NCI-H2196 treated with DMSO at 0.1 percent for 48 hours (cell line): ENCODE data around the gene TFB1M.

Experiments
- DNase-seq: peaks from one replicate; lab custom pipeline; 2025; ENCODE audit not compliant: unreplicated experiment; lab: John Stamatoyannopoulos, UW

Gene TFB1M

GRCh38 chr6:155265843-155266535 lies 48.3 kb downstream of the TFB1M start:
- DNase-seq, result no peak

DNA sequence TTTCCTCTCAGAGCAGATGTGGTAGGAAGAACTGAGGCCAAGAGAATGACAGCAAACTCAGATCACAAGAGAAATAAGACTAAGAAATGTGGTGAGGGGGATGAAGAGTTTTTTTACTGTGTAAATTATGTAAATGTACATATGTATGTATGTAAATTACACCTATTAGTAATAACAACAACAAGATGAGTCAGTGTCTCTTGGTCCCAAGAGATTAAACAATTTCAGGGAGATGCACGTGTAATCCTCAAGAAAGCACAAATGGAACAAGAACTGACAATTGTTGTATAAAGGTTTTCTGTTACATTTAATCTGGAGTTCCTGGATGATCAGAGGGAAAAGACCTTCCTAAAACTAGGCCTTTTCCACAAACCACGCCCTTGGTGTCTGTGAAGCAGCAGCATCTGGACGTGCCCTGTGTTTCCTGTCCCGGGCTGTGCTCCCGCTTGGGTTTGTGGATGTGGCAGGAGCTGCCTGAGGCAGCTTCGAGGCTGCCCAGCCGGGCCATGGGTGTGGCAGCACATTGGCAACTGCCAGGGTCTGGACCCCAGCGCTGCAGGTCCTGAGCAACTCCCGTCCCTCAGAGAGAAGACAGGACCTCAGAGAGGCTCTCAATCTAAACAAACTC lies 49.5 kb downstream of the TFB1M start:
- DNase-seq, result no peak

DNA sequence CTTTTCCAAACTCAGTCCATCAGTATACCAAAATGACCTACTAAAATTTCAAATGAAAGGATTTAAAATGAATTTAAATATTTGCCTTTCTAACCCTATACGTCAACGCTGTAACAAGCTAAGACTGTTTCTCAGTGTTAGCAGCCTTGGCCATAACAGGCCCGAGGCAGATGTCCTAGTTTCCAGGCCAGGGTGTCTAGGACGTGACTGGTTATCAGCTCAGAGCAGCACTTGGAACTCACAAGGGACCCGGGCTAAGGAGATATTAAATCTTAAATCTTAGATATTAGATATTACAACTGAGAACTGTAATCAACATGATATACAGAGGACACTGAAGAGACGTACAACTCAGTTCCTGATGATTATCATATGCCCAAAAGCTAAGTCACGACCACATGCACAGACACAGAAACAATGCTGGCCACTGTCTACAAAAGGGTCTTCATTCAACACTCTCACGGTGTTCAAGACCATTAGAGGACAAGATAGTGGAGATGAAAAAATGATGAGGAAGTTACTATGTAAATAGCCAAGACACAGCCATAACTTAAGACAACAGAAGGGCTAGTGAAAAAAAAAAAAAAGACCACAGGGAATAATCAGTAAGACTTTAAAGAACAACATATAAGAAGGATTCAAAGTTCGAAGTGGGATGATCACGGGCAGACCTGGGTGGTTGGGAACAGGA lies 50.8 kb downstream of the TFB1M start, which contains the start of gene CLDN20:
CLDN20 (plus strand) TSS at position 641 of the 691 bp plus-strand sequence. CDS start 11,707 bp downstream, outside the sequence.
- no peak for DNase-seq

DNA sequence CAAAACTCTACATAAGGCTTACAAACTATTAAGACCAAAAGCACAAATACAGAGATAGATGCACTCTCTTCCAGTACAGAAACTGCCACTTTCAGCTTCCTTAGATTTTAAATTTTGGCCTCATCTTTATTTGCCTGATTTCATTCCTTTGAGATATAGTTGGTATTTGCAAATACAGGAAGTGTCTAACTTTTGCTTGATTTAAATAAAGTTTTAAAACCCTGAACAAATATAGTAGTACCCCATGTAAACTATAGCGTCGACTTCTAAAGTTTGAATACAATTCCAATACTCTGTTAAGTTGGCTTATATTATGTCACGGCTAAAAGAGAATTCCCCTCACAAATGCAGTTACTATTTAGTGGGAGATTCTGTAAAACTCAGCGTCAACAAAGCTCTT lies 51.6 kb downstream of the TFB1M start:
- DNase-seq, result no peak

GRCh38 chr6:155261111-155261900 lies 53.0 kb downstream of the TFB1M start:
- DNase-seq, result no peak

DNA sequence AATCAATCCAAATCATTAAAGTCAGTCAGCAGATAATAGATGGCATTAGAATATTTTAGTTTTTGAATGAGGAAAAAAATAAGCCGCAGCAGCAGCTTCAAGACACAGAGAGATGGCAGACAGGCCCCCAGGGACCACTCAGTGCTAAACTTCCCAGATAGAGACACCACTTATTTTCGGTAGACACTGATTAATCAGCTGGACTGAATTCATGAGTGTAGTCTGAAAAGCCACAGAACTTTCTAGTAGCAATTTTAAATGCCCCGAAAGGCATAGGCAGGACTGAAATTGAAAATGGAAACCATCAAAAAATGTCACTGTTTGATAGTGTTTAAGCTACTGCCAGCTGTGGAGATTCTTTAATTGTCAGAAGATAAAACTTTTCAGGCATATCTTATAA lies 53.6 kb downstream of the TFB1M start:
- no peak for DNase-seq

GRCh38 chr6:155259897-155260296 lies 54.4 kb downstream of the TFB1M start:
- no peak for DNase-seq

DNA sequence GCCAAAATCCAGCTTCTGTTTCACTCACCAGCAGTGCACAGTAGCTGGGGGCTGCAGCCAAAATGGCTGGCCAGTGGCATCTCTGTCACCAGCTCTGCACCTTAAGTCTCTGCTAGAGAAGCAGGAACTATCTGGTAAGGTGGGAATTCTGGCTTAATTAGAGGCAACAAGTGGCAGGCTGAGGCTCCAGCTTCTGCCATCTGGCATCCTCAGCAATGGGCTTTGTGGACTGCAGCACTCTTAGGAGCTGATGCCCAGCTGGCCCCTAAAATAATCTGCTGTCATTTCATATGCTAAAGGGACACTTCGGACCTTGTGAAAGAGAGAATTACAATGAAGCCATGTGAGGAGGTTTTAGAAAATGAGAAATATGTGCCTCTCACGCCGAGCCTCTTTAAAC lies 55.1 kb downstream of the TFB1M start:
- DNase-seq, result no peak

GRCh38 chr6:155257796-155258195 lies 56.5 kb downstream of the TFB1M start:
- DNase-seq, result no peak

- no peak for DNase-seq
Observed at GRCh38 chr6:155256122-155256795, 58.0 kb downstream of the TFB1M start.

GRCh38 chr6:155254139-155254538 lies 60.1 kb downstream of the TFB1M start:
- no peak for DNase-seq

- DNase-seq, result no peak
Observed at GRCh38 chr6:155253337-155253736, 60.9 kb downstream of the TFB1M start.

GRCh38 chr6:155252581-155252980 lies 61.7 kb downstream of the TFB1M start:
- DNase-seq, result no peak

DNA sequence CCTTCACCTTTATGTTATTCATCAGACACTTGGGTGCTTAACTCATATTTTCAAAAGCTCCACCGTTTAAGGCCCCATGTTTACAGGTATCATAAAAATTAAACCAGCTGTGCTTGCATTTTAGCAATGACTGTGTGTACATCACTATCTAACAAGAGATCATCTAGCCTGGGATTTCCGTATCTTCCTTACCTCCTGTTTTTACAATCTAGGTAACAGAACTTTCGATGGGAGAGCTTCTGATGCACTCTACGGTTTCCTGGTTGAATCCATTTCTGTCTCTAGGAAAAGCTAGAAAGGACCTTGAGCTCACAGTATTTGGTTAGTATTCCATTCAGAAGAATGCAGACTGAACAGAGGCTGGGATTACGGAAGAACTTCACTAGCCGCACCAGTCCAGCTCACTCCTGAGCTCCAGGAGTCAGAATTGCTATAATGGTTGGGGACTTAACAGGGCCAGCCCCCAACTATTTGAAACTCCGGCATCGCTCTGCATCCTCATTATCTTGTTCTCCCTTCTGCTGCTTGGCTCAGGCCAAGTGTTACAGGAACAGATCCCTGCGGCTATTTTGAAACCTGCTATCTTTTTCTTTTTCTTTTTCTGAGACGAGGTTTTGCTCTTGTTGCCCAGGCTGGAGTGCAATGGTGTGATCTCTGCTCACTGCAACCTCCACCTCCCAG lies 63.4 kb downstream of the TFB1M start:
- DNase-seq, result no peak

GRCh38 chr6:155248008-155249001 lies 66.0 kb downstream of the TFB1M start:
- no peak for DNase-seq

DNA sequence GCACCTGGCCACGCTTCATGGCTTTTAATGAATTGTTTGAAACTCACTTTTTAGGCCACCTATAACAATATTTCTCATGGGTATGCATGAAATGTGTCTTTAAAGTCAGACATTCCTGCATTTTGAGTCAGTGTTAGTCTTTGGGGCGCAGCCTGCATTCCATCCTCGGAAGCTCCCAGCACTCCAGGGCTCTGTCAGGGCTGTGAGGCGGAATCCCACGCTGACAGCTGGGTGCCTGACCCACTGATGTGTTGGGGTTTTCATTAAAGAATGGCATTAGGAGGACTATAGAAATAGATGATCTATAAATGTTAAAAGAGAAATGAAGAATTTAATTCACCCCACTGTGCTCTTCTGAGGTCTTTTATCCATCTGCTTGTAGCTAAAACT lies 66.7 kb downstream of the TFB1M start:
- no peak for DNase-seq

GRCh38 chr6:155246825-155247224 lies 67.5 kb downstream of the TFB1M start:
- DNase-seq, result no peak

DNA sequence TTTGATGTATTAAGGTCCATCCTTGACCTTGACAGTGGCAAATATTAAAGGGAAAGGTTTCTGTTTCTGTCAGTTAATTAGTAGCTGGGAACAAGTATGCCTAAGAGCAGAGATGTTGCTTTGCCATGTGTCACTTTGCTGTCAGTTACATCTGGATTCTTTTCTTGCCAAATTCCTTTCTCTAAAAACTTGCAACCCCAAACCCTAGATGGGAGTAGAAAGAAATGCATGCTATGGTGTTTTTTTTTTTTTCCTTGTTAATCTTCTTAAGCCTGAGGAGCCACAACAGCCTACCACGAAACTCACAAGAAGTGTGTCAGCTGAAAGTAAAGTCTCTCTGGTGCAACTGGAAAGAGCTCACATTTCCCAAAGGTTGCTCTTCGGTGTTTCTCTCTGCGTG lies 68.5 kb downstream of the TFB1M start:
- no peak for DNase-seq

DNA sequence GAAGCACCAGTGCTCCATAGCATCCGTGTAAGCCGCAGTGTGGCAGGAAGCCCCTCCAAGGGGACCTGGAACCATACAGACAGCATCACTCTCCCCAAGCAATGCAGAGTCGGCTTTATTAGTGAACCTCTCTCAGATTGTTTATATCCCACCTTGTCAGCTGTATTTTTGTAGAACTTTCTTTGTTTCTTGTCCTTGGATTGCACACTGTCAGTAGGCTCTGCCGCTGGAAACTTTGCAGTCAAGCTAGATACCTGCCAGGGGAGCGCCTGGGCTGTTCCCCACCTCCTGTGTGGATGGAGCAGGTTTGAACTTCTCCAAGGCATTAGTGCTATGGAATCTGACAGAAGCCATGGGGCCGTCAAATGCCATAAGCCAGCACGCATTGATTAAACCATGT lies 69.1 kb downstream of the TFB1M start:
- DNase-seq, result no peak
